Bronchus fibroblast of lung (primary cell): Measurements from ENCODE around the gene BRCC3. TPM values are rescaled to one million over a fixed set of nuclear protein-coding genes. Genes with fewer than 3 reads are reported as not detected.

Source experiments
- total RNA-seq: library from RNA; depleted of rRNA; stranded (reverse); fragments of >200 nt; gene quantifications from 2 replicates; pipeline ENCODE4 v1.2.3, GENCODE V29; 2015

The BRCC3 gene
- 7.4 and 8.0 TPM in 2 replicates for total RNA-seq

DNA sequence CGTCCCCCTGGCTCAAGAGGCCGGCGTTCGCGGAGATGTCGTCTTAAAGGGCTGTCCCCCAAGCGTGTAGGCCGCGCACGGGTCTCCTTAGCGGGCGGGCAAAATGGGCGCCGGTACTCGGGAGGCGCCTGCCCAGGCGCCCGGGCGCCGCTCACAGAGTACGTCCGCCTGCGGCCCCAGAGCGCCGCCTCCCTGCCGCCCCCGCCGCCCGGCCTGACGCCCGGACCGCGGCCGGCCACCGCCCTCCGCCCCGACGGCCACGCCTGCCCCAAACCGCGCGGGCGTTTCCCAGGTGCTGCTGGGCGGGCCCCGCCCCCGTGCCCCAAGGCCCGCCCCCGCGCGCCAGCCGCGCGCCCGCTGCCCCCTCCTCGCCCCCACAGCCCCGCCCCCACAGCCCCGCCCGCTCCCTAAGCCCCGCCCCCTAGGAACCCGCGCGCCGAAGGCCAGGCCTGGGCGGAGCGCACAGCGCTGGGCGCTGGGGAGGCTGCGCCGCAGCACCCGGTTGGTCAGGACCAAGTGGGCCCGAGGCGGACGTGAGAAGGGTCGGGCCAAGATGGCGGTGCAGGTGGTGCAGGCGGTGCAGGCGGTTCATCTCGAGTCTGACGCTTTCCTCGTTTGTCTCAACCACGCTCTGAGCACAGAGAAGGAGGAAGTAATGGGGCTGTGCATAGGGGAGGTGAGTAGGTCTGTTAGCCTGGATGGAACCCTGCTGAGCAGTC is at the start of gene BRCC3, which contains the start of the genes CMC4 and MTCP1:
Gene BRCC3, plus strand, starts transcription at position 534 of the 719 bp plus-strand sequence. Its CDS starts 20 bp downstream, at position 554.
Gene CMC4, minus strand, starts transcription at position 162 of the 719 bp plus-strand sequence. CDS start 7,113 bp downstream, outside the sequence.
Gene MTCP1, minus strand, starts transcription at position 162 of the 719 bp plus-strand sequence. CDS start 5,126 bp downstream, outside the sequence.

DNA sequence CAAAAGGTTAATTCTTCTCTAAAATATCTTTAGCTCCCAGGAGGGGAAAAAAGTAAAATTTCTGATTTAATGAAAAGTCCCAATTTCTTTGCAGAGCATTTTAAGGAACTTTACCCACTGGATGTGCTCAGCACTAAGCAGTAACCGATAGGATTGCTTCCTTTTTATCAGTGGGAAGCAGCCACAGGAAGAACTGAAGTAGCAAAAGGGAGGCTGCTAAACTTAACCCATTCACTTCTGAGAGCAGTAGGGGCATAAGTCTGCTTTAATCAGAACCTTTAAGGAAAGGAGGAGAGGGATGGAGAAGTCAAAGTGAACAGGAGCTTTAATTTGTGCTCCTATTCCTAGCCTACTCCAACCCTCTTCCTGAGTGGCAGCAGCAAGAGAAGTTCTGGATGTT is 48.7 kb upstream of the BRCC3 start, which contains the start of gene F8:
Gene F8, minus strand, starts transcription at position 139 of the 400 bp plus-strand sequence. CDS start 171 bp downstream, outside the sequence.

DNA sequence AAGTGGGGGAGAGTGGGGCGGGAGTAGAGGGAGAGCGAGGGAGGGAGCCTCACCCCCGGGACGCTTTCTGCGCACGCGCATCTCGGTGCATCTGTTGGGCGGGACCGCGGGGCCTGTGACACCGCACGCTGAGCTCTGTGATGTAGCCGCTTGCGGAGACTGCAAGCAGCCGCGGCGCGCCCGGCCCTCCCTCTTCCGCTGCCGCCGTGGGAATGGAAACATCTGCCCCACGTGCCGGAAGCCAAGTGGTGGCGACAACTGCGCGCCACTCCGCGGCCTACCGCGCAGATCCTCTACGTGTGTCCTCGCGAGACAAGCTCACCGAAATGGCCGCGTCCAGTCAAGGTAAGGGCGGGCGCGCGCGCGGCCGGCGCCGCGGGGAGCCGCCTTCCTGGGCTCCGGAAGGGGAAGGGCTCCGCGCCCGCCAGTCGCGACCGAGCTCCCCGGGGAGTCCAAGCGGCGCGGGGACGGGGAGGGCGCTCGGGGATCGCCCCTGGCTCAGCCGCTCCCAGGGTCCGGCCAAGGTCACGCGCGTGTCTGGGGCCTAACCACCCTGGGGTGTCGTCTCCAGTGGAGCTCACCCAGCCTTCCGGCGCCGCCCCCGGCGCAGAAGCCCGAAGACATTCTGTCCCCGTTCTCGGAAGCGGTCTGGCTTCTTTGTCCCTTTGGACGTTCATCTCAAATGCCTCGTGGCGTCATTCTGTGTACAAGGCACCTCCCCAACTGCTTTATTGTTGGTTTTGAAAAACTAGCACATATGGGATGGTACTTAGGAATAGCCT is 44.4 kb upstream of the BRCC3 start, which contains the start of gene FUNDC2:
Gene FUNDC2, plus strand, starts transcription at position 118 of the 782 bp plus-strand sequence. Its CDS starts 95 bp downstream, at position 213.

Other genes with a start within 250 kb of the BRCC3 start
- gene SMIM9, start 236.8 kb upstream of the BRCC3 start, total RNA-seq, result not detected in 2 replicates
- 1.5 and 2.4 TPM in 2 replicates for gene F8A1, start 185.2 kb upstream of the BRCC3 start, total RNA-seq
- 1.0 TPM in 2 replicates for gene F8, start 48.8 kb upstream of the BRCC3 start, total RNA-seq
- 25.1 and 27.2 TPM in 2 replicates for gene FUNDC2, start 44.7 kb upstream of the BRCC3 start, total RNA-seq
- 12.6 and 16.6 TPM in 2 replicates for gene CMC4, start 372 bp upstream of the BRCC3 start, total RNA-seq
- 0.59 and 1.5 TPM in 2 replicates for gene MTCP1, start 372 bp upstream of the BRCC3 start, total RNA-seq
- 48.8 and 58.5 TPM in 2 replicates for gene VBP1, start 145.0 kb downstream of the BRCC3 start, total RNA-seq
- 0.59 and 1.7 TPM in 2 replicates for gene RAB39B, start 193.0 kb downstream of the BRCC3 start, total RNA-seq